Trophoblast cell (in vitro differentiated cells and primary cell): ENCODE data around the gene UQCR10.

Source experiments
- DNase-seq, 2 donors: peaks; one replicate each; pipeline ENCODE4 v3.0.0-alpha.2; 2016
- H2AFZ ChIP-seq: 2 replicates; pipeline ENCODE4 v1.6.1; 2013; ENCODE audit warnings: low read length, moderate library complexity, mild to moderate bottlenecking; ENCODE audit not compliant: insufficient read depth, poor library complexity
- H2AK5ac ChIP-seq: 2 replicates; pipeline ENCODE4 v1.6.1; 2013; ENCODE audit warnings: mild to moderate bottlenecking, low read length
- H2BK120ac ChIP-seq: 2 replicates; pipeline ENCODE4 v1.6.1; 2013; ENCODE audit warnings: low read length, mild to moderate bottlenecking, moderate library complexity; ENCODE audit not compliant: insufficient read depth, poor library complexity
- H2BK12ac ChIP-seq: 2 replicates; pipeline ENCODE4 v1.6.1; 2013; ENCODE audit warnings: mild to moderate bottlenecking, low read length, moderate library complexity
- H2BK5ac ChIP-seq: 2 replicates; pipeline ENCODE4 v1.6.1; 2013; ENCODE audit warnings: low read length, low read depth, moderate library complexity, mild to moderate bottlenecking; ENCODE audit not compliant: poor library complexity
- H3K14ac ChIP-seq: 2 replicates; pipeline ENCODE4 v1.6.1; 2013; ENCODE audit warnings: mild to moderate bottlenecking, low read length
- H3K18ac ChIP-seq: 2 replicates; pipeline ENCODE4 v1.6.1; 2013; ENCODE audit warnings: mild to moderate bottlenecking, low read length
- H3K23ac ChIP-seq: 2 replicates; pipeline ENCODE4 v1.6.1; 2013; ENCODE audit warnings: low read length
- H3K27ac ChIP-seq: 2 replicates; pipeline ENCODE4 v1.5.1; 2013; ENCODE audit warnings: low read depth, mild to moderate bottlenecking, inconsistent platforms, low read length, moderate library complexity
- H3K27me3 ChIP-seq: 2 replicates; pipeline ENCODE4 v1.6.1; 2013; ENCODE audit warnings: inconsistent platforms, mild to moderate bottlenecking, low read length, moderate library complexity; ENCODE audit not compliant: insufficient read depth
- H3K36me3 ChIP-seq, 2 experiments: 1 replicate in 1 of 2; 2 replicates in 1 of 2; pipeline ENCODE4 v1.6.1; 2013; ENCODE audit warnings: low read length in 2 of 2, mild to moderate bottlenecking in 2 of 2, moderate library complexity in 1 of 2; ENCODE audit not compliant: insufficient read depth in 2 of 2, control insufficient read depth in 1 of 2
- H3K4ac ChIP-seq: 2 replicates; pipeline ENCODE4 v1.6.1; 2013; ENCODE audit warnings: low read depth, mild to moderate bottlenecking, low read length, moderate library complexity
- H3K4me1 ChIP-seq, 2 experiments: 1 replicate in 1 of 2; 2 replicates in 1 of 2; pipeline ENCODE4 v1.6.1; 2013; ENCODE audit warnings: low read length in 2 of 2, mild to moderate bottlenecking in 2 of 2, moderate library complexity in 1 of 2; ENCODE audit not compliant: insufficient read depth in 2 of 2, control insufficient read depth in 1 of 2
- H3K4me2 ChIP-seq: 2 replicates; pipeline ENCODE4 v1.6.1; 2013; ENCODE audit warnings: inconsistent platforms, mild to moderate bottlenecking, low read length, moderate library complexity
- H3K4me3 ChIP-seq: 2 replicates; pipeline ENCODE4 v1.5.1; 2013; ENCODE audit warnings: mild to moderate bottlenecking, low read depth, low read length, inconsistent platforms
- H3K79me1 ChIP-seq: one replicate; pipeline ENCODE4 v1.6.1; 2013; ENCODE audit warnings: low read length
- H3K79me2 ChIP-seq: 2 replicates; pipeline ENCODE4 v1.6.1; 2013; ENCODE audit warnings: low read length, mild to moderate bottlenecking; ENCODE audit not compliant: control insufficient read depth, insufficient read depth, poor library complexity
- H3K9ac ChIP-seq: 2 replicates; pipeline ENCODE4 v1.6.1; 2013; ENCODE audit warnings: mild to moderate bottlenecking, low read length
- H3K9me3 ChIP-seq: 2 replicates; pipeline ENCODE4 v1.6.1; 2013; ENCODE audit warnings: low read depth, mild to moderate bottlenecking, control low read depth, inconsistent platforms, low read length; ENCODE audit not compliant: insufficient read depth
- H4K12ac ChIP-seq: 2 replicates; pipeline ENCODE4 v1.6.1; 2013; ENCODE audit warnings: low read depth, mild to moderate bottlenecking, low read length, moderate library complexity
- H4K8ac ChIP-seq: 2 replicates; pipeline ENCODE4 v1.6.1; 2013; ENCODE audit warnings: low read depth, mild to moderate bottlenecking, low read length, moderate library complexity
- H4K91ac ChIP-seq: one replicate; pipeline ENCODE4 v1.6.1; 2013; ENCODE audit warnings: low read depth, mild to moderate bottlenecking, low read length, moderate library complexity
- WGBS: extraction: QIAGEN DNeasy Blood & Tissue Kit; methylation state at CpG from one replicate; pipeline ENCODE4 v1.1.7; 2013; ENCODE audit warnings: missing lambda C conversion rate; ENCODE audit not compliant: insufficient read length, insufficient coverage; ENCODE audit errors: extremely low coverage; 5-methylcytosine and 5-hydroxymethylcytosine counted together

UQCR10 gene

GRCh38 chr22:29738118-29738815 lies 28.9 kb upstream of the UQCR10 start:
- Histone ChIP-seq H2BK12ac (no peak overlapping the region), H3K27me3 (no peaks in the 10 kb centered on the region), H3K4me2 (no peak overlapping the region), H3K14ac (no peak overlapping the region), H2BK120ac (no peak overlapping the region), H3K79me2 (no peaks in the 10 kb centered on the region), H2BK5ac (no peak overlapping the region), H4K8ac (no peak overlapping the region), H3K9ac (no peak overlapping the region), H4K12ac (no peak overlapping the region), H4K91ac (no peak overlapping the region), H3K23ac (no peak overlapping the region), H3K9me3 (peaks cover 4% of the 10 kb centered on the region), H3K36me3 (peaks cover 0 to 5% of the 10 kb centered on the region in 2 experiments), H3K4me1 (no peaks in the 10 kb centered on the region), H3K79me1 (no peaks in the 10 kb centered on the region), H3K27ac (no peak overlapping the region), H3K4me3 (no peak overlapping the region), H2AFZ (no peak overlapping the region), H2AK5ac (no peak overlapping the region), H3K18ac (no peak overlapping the region), H3K4ac (no peak overlapping the region)
- DNase-seq, result no peak
- no CpG with 5 or more reads among the region's 15 CpGs for WGBS

DNA sequence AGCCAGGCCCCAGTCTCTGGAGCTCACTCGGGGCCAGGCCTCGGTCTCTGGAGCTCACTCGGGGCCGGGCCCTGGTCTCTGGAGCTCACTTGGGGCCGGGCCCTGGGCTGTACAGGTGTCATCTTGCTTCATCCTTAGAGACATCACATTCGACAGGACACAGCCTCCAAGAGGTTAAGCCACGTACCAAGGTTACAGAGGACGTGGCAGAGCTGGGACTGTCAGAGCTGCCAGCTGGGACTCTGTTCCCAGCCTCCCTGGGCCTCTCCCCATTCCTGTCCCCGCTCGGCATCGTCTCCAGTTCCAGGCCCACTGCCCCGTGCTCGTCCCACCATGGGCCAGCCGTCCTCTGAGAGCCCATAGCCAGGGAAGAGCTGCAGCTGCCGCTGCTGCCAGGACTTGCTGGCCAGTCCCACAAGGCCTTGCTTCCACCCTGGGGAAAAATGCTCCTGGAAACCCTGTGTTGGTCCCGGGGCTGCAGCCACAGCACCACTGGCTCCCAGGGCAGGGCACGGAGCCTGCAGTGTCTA lies 27.8 kb upstream of the UQCR10 start:
- Histone ChIP-seq H3K9me3 (peaks cover 4% of the 10 kb centered on the region), H3K14ac (no peak overlapping the region), H3K36me3 (peaks cover 0 to 5% of the 10 kb centered on the region in 2 experiments), H4K8ac (no peak overlapping the region), H3K79me2 (no peaks in the 10 kb centered on the region), H2BK120ac (no peak overlapping the region), H3K4me2 (no peak overlapping the region), H2AK5ac (no peak overlapping the region), H4K91ac (no peak overlapping the region), H3K9ac (no peak overlapping the region), H3K79me1 (no peaks in the 10 kb centered on the region), H2AFZ (no peak overlapping the region), H3K23ac (no peak overlapping the region), H2BK5ac (no peak overlapping the region), H3K4me1 (no peaks in the 10 kb centered on the region), H3K27me3 (no peaks in the 10 kb centered on the region), H2BK12ac (no peak overlapping the region), H3K4me3 (no peak overlapping the region), H4K12ac (no peak overlapping the region), H3K4ac (no peak overlapping the region), H3K27ac (no peak overlapping the region), H3K18ac (no peak overlapping the region)
- whole genome bisulfite sequencing, result no CpG with 5 or more reads among the region's 17 CpGs
- DNase-seq, result no peak

- H3K79me1 ChIP-seq, result no peaks in the 10 kb centered on the region
- no peak overlapping the region for H2BK5ac ChIP-seq
- peaks cover 0 to 5% of the 10 kb centered on the region in 2 experiments for H3K36me3 ChIP-seq
Observed at GRCh38 chr22:29740216-29740615, 27.0 kb upstream of the UQCR10 start.

DNA sequence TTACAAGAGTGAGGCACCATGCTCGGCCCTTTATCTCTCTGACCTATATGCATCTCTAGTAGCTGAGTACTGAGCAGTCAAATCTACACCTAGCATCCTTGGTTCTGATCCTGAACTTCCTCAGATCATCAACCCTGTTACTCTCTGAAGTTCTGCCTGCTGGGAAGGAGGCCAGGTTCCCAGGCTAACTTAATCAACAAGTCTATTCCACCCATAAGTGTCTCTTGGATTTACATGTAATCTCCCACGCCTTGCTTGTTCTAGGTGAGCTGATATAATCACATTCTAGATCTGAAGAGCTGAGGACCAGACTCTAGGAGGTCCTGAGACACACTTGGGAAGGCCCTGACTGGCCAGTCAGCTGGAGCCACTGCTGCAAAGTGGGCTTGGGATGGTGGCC lies 25.2 kb upstream of the UQCR10 start:
- H2BK12ac ChIP-seq, result no peak overlapping the region
- H4K12ac ChIP-seq, result no peak overlapping the region
- no peaks in the 10 kb centered on the region for H3K79me2 ChIP-seq
- peaks cover 3 to 5% of the 10 kb centered on the region in 2 experiments for H3K36me3 ChIP-seq
- H4K8ac ChIP-seq, result no peak overlapping the region
- H3K27ac ChIP-seq, result no peak overlapping the region
- H3K4me3 ChIP-seq, result no peak overlapping the region
- H3K23ac ChIP-seq, result no peak overlapping the region
- H2BK120ac ChIP-seq, result no peak overlapping the region
- H3K4ac ChIP-seq, result no peak overlapping the region
- no peak overlapping the region for H3K14ac ChIP-seq
- no peaks in the 10 kb centered on the region for H3K4me1 ChIP-seq
- DNase-seq, result no peak
- H2BK5ac ChIP-seq, result no peak overlapping the region
- no peaks in the 10 kb centered on the region for H3K79me1 ChIP-seq
- H3K9me3 ChIP-seq, result peaks cover 4% of the 10 kb centered on the region
- no peaks in the 10 kb centered on the region for H3K27me3 ChIP-seq
- no peak overlapping the region for H4K91ac ChIP-seq
- H3K18ac ChIP-seq, result no peak overlapping the region
- H3K9ac ChIP-seq, result no peak overlapping the region
- no CpG with 5 or more reads among the region's 2 CpGs for WGBS
- no peak overlapping the region for H2AFZ ChIP-seq
- H3K4me2 ChIP-seq, result no peak overlapping the region
- no peak overlapping the region for H2AK5ac ChIP-seq

More at GRCh38 chr22:29740216-29740615, 27.0 kb upstream of the UQCR10 start:
- Histone ChIP-seq H3K23ac (no peak overlapping the region), H2BK12ac (no peak overlapping the region), H3K4me3 (no peak overlapping the region), H2BK120ac (no peak overlapping the region), H3K27ac (no peak overlapping the region), H4K8ac (no peak overlapping the region), H2AFZ (no peak overlapping the region), H3K79me2 (no peaks in the 10 kb centered on the region), H4K12ac (no peak overlapping the region), H3K14ac (no peak overlapping the region), H3K9ac (no peak overlapping the region), H2AK5ac (no peak overlapping the region), H3K18ac (no peak overlapping the region), H3K27me3 (no peaks in the 10 kb centered on the region), H3K9me3 (peaks cover 4% of the 10 kb centered on the region), H4K91ac (no peak overlapping the region), H3K4me2 (no peak overlapping the region), H3K4ac (no peak overlapping the region), H3K4me1 (no peaks in the 10 kb centered on the region)
- no peak for DNase-seq
- WGBS, result no CpG with 5 or more reads among the region's 5 CpGs
